Fibroblast of the aortic adventitia (primary cell): ENCODE measurements around the gene DDHD1. TPM values are rescaled to one million over a fixed set of nuclear protein-coding genes. Genes with fewer than 3 reads are reported as not detected.
"Not testable (repeated sequence)": the region's sequence is repeated elsewhere in the genome, so short reads cannot be mapped to it uniquely, and the experiment has no call there.

Source experiments
- DNase-seq: peaks from one replicate; pipeline ENCODE4 v3.0.0-alpha.2; 2010; ENCODE audit warnings: low read depth
- H3K4me3 ChIP-seq: 2 replicates; pipeline ENCODE4 v1.5.1; 2011; ENCODE audit warnings: low read depth, mild to moderate bottlenecking, control low read depth, low read length, moderate library complexity
- total RNA-seq: library from RNA; depleted of rRNA; stranded (reverse); fragments of >200 nt; gene quantifications from 2 replicates; pipeline ENCODE4 v1.2.3, GENCODE V29; 2012; ENCODE audit warnings: low replicate concordance
- TF ChIP-seq, protein P1 (sequence below): IDR thresholded peaks from 2 replicates; pipeline ENCODE4 v1.5.1; 2011; ENCODE audit warnings: mild to moderate bottlenecking, low read length, control low read depth, inconsistent platforms; ENCODE audit not compliant: insufficient read depth

The DDHD1 gene
- total RNA-seq, 1 donor, result 47.8 TPM

DNA sequence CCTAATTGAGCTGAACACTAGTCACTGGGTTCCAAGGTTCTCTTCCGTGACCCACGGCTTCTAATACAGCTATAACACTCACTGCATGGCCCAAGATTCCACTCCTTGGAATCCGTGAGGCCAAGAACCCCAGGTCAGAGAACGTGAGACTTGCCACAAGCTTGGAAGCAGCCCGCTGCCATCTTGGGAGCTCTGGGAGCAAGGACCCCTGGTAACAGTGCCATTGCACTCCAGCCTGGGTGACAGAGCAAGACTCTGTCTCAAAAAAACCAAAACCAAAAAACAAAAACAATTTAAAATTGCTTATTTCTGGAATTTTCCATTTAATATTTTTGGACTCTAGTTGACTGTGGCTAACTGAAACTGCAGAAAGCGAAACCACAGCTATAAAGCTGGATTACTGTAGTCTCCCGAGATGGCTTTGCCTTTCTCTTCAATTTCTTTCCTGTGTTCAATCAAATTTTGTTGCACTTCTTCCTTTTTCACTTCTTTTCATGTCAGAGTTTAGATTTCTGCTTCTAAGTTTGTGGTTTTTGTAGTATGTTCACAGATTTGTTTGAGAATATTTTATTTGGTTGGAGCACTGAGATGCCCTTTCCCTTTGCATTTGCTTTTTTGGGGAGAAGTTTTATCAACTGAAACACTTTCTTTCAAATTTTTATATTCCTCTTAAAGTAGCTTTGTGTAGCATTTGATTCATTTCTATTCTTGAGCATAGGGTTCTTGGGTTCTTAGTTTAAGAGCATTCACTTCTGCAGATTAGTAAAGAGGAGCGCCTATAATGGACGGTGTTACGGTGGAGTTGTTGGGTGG, 44.6 kb downstream of the DDHD1 start:
- H3K4me3 ChIP-seq, result no peak overlapping the region
- TF ChIP-seq, protein P1, sequence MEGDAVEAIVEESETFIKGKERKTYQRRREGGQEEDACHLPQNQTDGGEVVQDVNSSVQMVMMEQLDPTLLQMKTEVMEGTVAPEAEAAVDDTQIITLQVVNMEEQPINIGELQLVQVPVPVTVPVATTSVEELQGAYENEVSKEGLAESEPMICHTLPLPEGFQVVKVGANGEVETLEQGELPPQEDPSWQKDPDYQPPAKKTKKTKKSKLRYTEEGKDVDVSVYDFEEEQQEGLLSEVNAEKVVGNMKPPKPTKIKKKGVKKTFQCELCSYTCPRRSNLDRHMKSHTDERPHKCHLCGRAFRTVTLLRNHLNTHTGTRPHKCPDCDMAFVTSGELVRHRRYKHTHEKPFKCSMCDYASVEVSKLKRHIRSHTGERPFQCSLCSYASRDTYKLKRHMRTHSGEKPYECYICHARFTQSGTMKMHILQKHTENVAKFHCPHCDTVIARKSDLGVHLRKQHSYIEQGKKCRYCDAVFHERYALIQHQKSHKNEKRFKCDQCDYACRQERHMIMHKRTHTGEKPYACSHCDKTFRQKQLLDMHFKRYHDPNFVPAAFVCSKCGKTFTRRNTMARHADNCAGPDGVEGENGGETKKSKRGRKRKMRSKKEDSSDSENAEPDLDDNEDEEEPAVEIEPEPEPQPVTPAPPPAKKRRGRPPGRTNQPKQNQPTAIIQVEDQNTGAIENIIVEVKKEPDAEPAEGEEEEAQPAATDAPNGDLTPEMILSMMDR, result no peak
- DNase-seq, result no peak

DNA sequence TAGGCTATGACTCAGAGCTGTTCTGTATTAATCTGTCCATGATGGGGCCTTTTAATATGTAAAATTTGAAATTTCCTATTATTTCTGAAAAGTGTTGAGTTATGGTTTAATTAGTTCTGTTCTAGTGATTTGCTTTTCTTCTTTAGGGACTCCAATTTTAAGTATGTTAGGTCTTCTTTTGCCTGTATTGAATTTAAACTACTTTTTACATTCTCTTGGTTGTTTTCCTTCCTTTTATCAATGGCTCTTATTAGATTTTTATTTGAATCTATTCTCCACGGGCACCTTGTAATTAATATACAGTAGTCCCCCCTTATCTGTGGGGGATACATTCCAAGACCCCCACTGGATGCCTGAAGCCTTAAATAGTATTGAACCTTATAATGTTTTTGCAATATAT, 46.4 kb downstream of the DDHD1 start:
- TF ChIP-seq, protein P1, result no peak
- H3K4me3 ChIP-seq, result no peak overlapping the region
- no peak for DNase-seq

DNA sequence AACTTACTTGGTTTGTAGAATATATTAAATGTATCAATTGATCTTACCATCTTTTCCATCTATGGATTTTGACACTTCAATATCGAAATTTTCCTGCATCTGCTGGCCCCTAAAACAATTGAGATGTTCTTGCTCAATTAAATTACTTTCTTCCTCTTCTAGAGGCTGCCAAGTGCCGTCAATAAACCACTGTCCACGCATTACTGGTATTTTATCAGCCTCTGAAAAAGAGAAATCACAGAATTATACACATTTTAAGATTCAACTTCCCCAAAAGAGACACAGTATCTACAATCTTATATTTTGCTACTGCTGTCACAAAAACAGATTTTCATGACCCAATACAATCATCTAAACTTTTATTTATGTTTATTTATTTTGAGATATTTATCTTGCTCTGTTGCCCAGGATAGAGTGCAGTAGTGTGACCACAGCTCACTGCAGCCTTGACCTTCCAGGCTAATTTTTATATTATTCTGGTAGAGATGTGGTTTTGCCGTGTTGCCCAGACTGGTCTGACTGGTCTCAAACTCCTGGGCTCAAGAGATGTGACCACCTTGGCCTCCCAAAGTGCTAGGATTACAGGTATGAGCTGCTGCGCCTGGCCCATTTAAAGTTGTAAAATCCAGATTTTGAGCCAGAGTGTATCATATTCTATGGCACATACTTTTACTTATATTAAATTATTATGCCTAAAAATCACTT, 49.3 kb downstream of the DDHD1 start:
- TF ChIP-seq, protein P1, result no peak
- DNase-seq, result no peak

DNA sequence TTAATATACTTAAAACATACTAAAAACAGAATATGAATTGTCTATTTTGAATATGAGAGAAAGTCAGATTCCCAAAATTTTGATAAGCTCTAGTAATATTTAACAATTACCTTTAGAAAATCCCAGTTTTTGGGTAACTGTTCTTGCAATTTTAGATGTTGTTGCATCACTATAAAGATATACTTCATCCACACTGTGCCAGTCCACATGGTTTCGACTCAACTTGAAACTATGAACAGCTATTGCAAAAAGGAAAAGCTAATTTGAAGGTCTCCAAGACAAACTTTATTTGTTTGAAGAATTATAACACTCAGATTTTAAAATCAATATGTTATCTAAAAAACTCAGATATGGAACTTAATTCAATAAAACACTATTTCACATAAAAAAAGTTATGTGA, 59.9 kb downstream of the DDHD1 start:
- DNase-seq, result peak; percentile 81
- TF ChIP-seq, protein P1, result no peak

More for the DNA sequence above, 49.3 kb downstream of the DDHD1 start:
- H3K4me3 ChIP-seq, result no peak overlapping the region

DNA sequence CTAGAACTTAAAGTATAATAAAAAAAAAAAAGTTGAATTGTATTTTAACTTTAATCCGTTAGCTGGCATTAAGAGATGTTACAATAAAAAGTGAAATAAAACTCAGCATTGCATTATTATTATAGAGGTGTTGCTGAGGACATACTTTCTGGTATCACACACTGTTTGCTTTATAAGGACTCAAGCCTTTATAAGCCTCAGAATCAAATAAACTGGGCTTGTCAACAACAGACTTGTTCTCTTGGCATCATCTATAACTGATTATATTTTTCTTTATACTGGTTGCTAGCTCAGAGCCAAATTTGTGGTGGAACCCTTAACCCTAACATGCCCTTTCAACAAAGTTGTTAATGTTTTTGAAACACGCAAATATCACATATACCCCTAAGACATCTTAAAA, 62.3 kb downstream of the DDHD1 start:
- DNase-seq, result no peak
- TF ChIP-seq, protein P1, result no peak
- no peak overlapping the region for H3K4me3 ChIP-seq

More for the DNA sequence above, 59.9 kb downstream of the DDHD1 start:
- H3K4me3 ChIP-seq, result no peak overlapping the region

DNA sequence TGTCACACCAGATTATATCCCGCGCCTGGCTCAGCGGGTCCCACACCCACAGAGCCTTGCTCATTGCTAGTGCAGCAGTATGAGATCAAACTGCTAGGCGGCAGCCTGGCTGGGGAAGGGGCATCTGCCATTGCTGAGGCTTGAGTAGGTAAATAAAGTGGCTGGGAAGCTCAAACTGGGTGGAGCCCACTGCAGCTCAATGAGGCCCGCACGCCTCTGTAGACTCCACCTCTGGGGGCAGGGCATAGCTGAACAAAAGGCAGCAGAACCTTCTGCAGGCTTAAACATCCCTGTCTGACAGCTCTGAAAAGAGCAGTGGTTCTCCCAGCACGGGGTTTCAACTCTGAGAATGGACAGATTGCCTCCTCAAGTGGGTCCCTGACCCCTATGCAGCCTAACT, 68.2 kb downstream of the DDHD1 start:
- DNase-seq, H3K4me3 ChIP-seq: not testable (repeated sequence)

DNA sequence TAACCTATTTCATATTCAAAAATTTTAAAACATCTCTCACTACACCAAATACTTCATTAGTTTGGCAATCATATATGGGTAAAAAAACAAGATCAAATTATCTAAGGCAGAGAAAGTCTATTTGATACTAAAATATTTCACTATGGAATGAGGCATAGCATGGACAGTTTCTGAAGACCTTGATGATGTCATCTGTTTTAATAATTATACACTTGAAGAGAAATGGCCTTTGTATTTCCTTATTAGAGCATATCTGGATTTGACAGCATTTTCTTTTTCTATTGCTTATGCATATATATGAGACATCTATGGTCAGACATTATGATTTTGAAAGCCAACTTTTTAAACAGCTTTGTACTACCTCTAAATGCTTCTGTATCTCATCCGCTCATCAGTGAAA, 88.6 kb downstream of the DDHD1 start:
- no peak overlapping the region for H3K4me3 ChIP-seq
- TF ChIP-seq, protein P1, result no peak
- no peak for DNase-seq
